Kidney (tissue), 14 donors: ENCODE results near the gene UBR3. TPM values are rescaled to one million over a fixed set of nuclear protein-coding genes. Genes with fewer than 3 reads are reported as not detected.
A peak's percentile ranks its signal among the peaks of the same experiment; 100 is the strongest.

ENCODE experiments used
- DNase-seq, 5 donors: peaks; one replicate each; pipeline ENCODE4 v3.0.0-alpha.2; 2013 to 2020
- FAIRE-seq: peaks from 2 replicates; lab custom pipeline; 2012; peaks lifted over from hg19 to GRCh38; lab: Jason Lieb, UNC
- H3K27ac ChIP-seq, 2 donors: one replicate each; pipeline ENCODE4 v1.7.0; 2013; ENCODE audit warnings: low read depth in 2 of 2, low read length in 2 of 2, inconsistent platforms in 1 of 2
- H3K27me3 ChIP-seq: one replicate; pipeline ENCODE4 v1.7.1; 2013; ENCODE audit warnings: low read length, inconsistent platforms; ENCODE audit not compliant: control insufficient read depth, insufficient read depth
- H3K36me3 ChIP-seq, 3 donors: one replicate each; pipeline versions ENCODE4 v1.7.0 to v1.7.1; 2013; ENCODE audit warnings: low read length in 3 of 3, control low read depth in 1 of 3, inconsistent platforms in 1 of 3; ENCODE audit not compliant: insufficient read depth in 3 of 3, control insufficient read depth in 2 of 3
- H3K4me1 ChIP-seq, 3 donors: one replicate each; pipeline versions ENCODE4 v1.7.0 to v1.7.1; 2013; ENCODE audit warnings: low read length in 3 of 3, inconsistent platforms in 1 of 3, low read depth in 1 of 3; ENCODE audit not compliant: control insufficient read depth in 2 of 3, insufficient read depth in 2 of 3
- H3K4me3 ChIP-seq, 3 donors: one replicate each; pipeline versions ENCODE4 v1.7.0 to v1.8.1; 2013; ENCODE audit warnings: low read length in 3 of 3, control low read depth in 1 of 3, inconsistent platforms in 1 of 3
- H3K9ac ChIP-seq, 3 donors: one replicate each; pipeline versions ENCODE4 v1.7.0 to v1.7.1; 2013; ENCODE audit warnings: low read length in 3 of 3, control low read depth in 1 of 3, inconsistent platforms in 1 of 3
- H3K9me3 ChIP-seq, 3 donors: one replicate each; pipeline versions ENCODE4 v1.7.0 to v1.7.1; 2013; ENCODE audit warnings: low read length in 3 of 3, control low read depth in 1 of 3, inconsistent platforms in 1 of 3; ENCODE audit not compliant: control insufficient read depth in 2 of 3, insufficient read depth in 1 of 3
- intact Hi-C: fragments of 100-400 bp; cut with DNase I; formaldehyde crosslinking; loops from one replicate; pipeline ENCODE4 v1.11.1; 2022
- polyA plus RNA-seq: library from polyadenylated mRNA; stranded (reverse); fragments of 350-450 nt; fragmentation: Illumina TruSeq; extraction: RNeasy Lipid Tissue Mini Kit (QIAGEN cat#74804); gene quantifications from one replicate; pipeline ENCODE4 v1.2.3, GENCODE V29; 2014; ENCODE audit warnings: low read depth, low replicate concordance; ENCODE audit not compliant: insufficient read depth
- total RNA-seq: library from RNA; stranded (reverse); fragmentation: NEBNext Ultra II Directional; extraction: Animal tissue kit (Norgen Biotek cat#: 25700); gene quantifications from one replicate; pipeline ENCODE4 v1.2.1, GENCODE V29; 2021
- TF ChIP-seq, protein P1 (sequence below): IDR thresholded peaks from 3 replicates; pipeline ENCODE4 v1.5.1; 2012; ENCODE audit warnings: mild to moderate bottlenecking, moderate library complexity, borderline replicate concordance; ENCODE audit not compliant: insufficient read depth; ENCODE audit errors: extremely low read depth
- donor health status: control.
- donor health status: control.
- donor health status: control.
- donor health status: control.
- donor health status: control.
- donor health status: DM: yes; HTN: yes; CAD: no.
- donor health status: Normal renal cell carcinoma (clear cell type).

The UBR3 gene
- total and polyA plus RNA-seq, 2 donors from 2014 or later: 10.2 to 41.0 TPM

DNA sequence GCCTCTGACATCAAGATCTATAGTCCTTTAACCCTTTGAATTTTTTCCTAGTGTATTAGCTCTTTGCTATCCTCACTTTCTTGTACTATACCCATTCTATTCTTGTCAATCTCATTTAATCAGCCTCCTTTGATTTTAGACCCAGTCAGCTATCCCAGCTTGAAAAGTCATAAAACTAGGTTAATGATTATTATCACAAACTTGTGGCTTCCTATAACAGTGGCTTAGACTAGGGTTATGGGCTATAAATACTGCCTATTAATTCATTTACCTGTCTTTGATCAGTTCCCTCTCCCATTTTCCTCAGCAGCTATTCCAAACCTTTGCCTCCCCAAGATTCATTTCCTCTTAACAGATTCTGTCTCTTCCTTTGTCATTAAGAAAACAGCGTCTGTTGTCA, 174.8 kb downstream of the UBR3 start:
- TF ChIP-seq, protein P1, sequence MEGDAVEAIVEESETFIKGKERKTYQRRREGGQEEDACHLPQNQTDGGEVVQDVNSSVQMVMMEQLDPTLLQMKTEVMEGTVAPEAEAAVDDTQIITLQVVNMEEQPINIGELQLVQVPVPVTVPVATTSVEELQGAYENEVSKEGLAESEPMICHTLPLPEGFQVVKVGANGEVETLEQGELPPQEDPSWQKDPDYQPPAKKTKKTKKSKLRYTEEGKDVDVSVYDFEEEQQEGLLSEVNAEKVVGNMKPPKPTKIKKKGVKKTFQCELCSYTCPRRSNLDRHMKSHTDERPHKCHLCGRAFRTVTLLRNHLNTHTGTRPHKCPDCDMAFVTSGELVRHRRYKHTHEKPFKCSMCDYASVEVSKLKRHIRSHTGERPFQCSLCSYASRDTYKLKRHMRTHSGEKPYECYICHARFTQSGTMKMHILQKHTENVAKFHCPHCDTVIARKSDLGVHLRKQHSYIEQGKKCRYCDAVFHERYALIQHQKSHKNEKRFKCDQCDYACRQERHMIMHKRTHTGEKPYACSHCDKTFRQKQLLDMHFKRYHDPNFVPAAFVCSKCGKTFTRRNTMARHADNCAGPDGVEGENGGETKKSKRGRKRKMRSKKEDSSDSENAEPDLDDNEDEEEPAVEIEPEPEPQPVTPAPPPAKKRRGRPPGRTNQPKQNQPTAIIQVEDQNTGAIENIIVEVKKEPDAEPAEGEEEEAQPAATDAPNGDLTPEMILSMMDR: no peak
- no peak for FAIRE-seq
- H3K27me3 ChIP-seq: no peaks in the 10 kb centered on the region

DNA sequence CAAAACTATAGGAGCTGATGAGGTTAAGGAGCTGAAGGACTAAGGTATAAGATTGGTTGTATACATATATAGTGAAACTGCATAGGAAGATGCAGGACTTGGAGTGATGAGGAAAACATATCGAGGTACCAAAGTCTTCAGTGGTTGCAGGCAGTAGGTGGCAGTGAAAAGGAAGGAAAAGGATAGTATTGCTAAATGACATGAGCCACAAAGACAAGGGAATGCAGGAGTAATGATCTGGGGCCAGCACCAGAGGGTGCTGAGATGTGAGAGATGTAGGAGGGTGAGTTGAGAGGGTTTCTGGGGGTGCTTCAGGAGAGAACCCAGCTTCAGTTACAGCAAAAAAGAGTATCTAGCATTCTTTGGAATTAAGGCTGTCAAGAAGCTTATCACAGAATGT, 178.4 kb downstream of the UBR3 start:
- TF ChIP-seq, protein P1: no peak
- intact Hi-C loops: no loop called here
- H3K27ac ChIP-seq: no peak overlapping the region
- H3K4me3 ChIP-seq: no peak overlapping the region
- DNase-seq (no peak), FAIRE-seq (no peak)
- H3K4me1 ChIP-seq: peaks cover 0 to 3% (median 0%) of the 10 kb centered on the region in 3 donors
- peaks cover 0 to 3% (median 2%) of the 10 kb centered on the region in 3 donors for H3K36me3 ChIP-seq
- H3K27me3 ChIP-seq: no peaks in the 10 kb centered on the region
- no peaks in the 10 kb centered on the region for H3K9me3 ChIP-seq
- H3K9ac ChIP-seq: no peak overlapping the region

More for the DNA sequence above, 174.8 kb downstream of the UBR3 start:
- Histone ChIP-seq H3K4me1 (peaks cover 0 to 3% (median 0%) of the 10 kb centered on the region in 3 donors), H3K9me3 (peaks cover 0 to 6% (median 0%) of the 10 kb centered on the region in 3 donors), H3K27ac (no peak overlapping the region), H3K9ac (no peak overlapping the region), H3K36me3 (peaks cover 2 to 7% (median 3%) of the 10 kb centered on the region in 3 donors), H3K4me3 (no peak overlapping the region)
- no peak for DNase-seq
- intact Hi-C loops: no loop called here

DNA sequence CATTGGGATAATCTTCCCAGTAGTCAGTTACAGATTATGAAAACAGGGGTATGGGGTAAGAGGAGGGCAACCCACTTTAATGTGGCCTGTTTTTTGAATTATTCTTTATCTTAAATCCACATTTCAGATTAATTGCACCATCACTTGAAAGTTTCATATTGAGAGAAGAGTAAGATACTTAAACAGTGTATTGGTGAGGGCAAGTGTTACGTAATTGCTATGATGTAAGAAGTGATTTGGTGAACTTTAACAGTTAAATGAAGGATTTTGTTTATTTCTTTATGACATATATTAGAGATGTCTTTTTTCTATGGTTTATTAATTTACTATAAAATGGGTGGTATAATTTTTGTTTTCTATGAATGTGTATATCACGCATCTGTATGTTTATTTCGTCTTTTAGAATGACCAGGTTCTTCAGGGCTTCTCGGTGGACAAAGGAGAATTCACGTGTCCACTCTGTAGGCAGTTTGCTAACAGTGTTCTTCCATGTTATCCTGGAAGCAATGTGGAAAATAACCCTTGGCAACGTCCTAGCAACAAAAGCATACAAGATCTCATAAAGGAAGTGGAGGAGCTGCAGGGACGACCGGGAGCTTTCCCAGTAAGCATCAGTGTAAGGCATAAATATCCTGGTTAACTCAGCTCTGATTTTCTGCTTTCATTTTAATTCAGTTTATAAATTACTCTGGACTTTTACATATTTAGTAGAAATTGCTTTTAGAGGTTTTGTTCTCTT, 179.5 kb downstream of the UBR3 start:
- H3K4me3 ChIP-seq: no peak overlapping the region
- H3K27ac ChIP-seq: no peak overlapping the region
- H3K27me3 ChIP-seq: no peaks in the 10 kb centered on the region
- H3K4me1 ChIP-seq: peaks cover 0 to 3% (median 0%) of the 10 kb centered on the region in 3 donors
- TF ChIP-seq, protein P1: no peak
- FAIRE-seq (peak; percentile 17), DNase-seq (no peak)
- no peaks in the 10 kb centered on the region for H3K9me3 ChIP-seq
- H3K9ac ChIP-seq: no peak overlapping the region
- intact Hi-C loops: no loop called here
- peaks cover 0 to 3% (median 2%) of the 10 kb centered on the region in 3 donors for H3K36me3 ChIP-seq
